Measurements from ENCODE around the gene MXD3. TPM values are rescaled to one million over a fixed set of nuclear protein-coding genes. Genes with fewer than 3 reads are reported as not detected.
"Not testable (repeated sequence)": the region's sequence is repeated elsewhere in the genome, so short reads cannot be mapped to it uniquely, and the experiment has no call there.

Gene MXD3
- total RNA-seq, 4 donors from 2014 or later: 10.8 to 257 (median 21.7) TPM

DNA sequence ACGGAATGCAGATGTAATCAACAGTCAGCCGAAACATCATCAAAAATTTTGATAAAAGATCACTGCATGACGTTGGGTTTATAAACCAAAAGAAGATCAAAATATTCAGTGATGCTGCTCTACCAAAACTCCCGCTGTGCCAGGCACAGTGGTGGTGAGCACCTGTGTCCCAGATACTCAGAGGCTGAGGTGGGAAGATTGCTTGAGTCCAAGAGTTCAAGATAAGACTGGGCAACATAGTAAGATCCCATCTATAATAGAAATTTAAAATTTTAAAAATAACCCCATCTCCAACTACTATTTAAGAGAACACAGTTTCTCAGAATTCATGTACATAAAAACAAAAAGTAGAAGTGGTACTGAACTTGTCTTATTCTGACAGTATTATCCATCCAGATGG is 36.0 kb upstream of the MXD3 start:
- Histone ChIP-seq H3K27ac (no peak overlapping the region), H3K36me3 (peaks cover 0 to 9% (median 2%) of the 10 kb centered on the region in 4 donors), H3K9me3 (no peaks in the 10 kb centered on the region), H3K27me3 (no peaks in the 10 kb centered on the region), H3K4me1 (peaks cover 17 to 37% (median 25%) of the 10 kb centered on the region in 4 donors), H3K4me3 (no peak overlapping the region)
- in situ Hi-C loops (cut with MboI; ENCODE audit: low pct_ligation_motif_present in 1 of 4, low pct_unique_long_range_greater_than_20kb in 1 of 4, low sequenced_read_pairs in 3 of 4): no loop called here
- no peak for TF ChIP-seq EP300 (IDR thresholded peaks at IDR 0.05; ENCODE audit: low read depth)
- no peak for TF ChIP-seq POLR2A (IDR thresholded peaks at IDR 0.05)
- TF ChIP-seq POLR2AphosphoS5 (IDR thresholded peaks at IDR 0.05): no peak
- TF ChIP-seq, protein P1, sequence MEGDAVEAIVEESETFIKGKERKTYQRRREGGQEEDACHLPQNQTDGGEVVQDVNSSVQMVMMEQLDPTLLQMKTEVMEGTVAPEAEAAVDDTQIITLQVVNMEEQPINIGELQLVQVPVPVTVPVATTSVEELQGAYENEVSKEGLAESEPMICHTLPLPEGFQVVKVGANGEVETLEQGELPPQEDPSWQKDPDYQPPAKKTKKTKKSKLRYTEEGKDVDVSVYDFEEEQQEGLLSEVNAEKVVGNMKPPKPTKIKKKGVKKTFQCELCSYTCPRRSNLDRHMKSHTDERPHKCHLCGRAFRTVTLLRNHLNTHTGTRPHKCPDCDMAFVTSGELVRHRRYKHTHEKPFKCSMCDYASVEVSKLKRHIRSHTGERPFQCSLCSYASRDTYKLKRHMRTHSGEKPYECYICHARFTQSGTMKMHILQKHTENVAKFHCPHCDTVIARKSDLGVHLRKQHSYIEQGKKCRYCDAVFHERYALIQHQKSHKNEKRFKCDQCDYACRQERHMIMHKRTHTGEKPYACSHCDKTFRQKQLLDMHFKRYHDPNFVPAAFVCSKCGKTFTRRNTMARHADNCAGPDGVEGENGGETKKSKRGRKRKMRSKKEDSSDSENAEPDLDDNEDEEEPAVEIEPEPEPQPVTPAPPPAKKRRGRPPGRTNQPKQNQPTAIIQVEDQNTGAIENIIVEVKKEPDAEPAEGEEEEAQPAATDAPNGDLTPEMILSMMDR (IDR thresholded peaks at IDR 0.05): no peak
- intact Hi-C loops (cut with DNase I; ENCODE audit: low total_unique reads): no loop called here
- 88 to 96% methylated on average over 4 of the region's 4 CpGs for WGBS, 2 donors (ENCODE audit: low coverage in 1 of 2)
- DNase-seq: no peak

DNA sequence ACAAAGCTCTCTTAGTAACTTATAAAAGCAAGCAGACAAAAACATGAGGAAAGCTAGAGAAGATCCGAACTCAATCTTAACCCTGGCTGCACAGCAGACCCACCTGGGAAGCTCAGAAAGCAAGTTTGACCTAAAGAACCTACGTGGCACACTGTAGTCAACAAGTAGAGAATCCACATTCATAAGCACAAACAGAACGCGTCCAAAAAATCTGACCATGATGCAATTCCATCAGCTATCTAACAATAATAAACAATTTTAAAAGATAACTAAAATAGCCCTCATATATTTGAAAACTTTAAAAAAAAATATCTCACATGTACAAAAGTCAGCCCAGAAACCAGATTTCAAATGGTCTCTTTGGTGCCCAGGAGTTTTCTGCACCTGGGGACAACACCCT is 35.1 kb upstream of the MXD3 start:
- H3K4me1 ChIP-seq: peaks cover 17 to 33% (median 25%) of the 10 kb centered on the region in 4 donors
- intact Hi-C loops (cut with DNase I; ENCODE audit: low total_unique reads): no loop called here
- in situ Hi-C loops (cut with MboI; ENCODE audit: low pct_ligation_motif_present in 1 of 4, low pct_unique_long_range_greater_than_20kb in 1 of 4, low sequenced_read_pairs in 3 of 4): no loop called here

DNA sequence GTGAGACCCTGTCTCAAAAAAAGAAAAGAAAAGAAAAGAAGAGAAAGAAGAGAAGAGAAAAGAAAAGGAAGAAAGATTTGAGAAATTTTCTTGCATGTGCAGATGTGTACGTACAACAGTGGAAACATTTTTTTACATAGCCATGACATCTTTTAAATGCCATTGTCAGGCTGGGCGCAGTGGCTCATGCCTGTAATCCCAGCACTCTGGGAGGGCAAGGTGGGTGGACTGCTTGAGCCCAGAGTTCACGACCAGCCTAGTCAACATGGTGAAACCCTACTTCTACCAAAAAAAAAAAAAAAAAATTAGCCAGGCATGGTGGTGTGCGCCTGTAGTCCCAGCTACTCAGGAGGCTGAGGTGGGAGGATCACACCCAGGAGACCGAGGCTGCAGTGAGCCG is 33.2 kb upstream of the MXD3 start:
- Histone ChIP-seq H3K27me3 (no peaks in the 10 kb centered on the region), H3K4me3 (no peak overlapping the region), H3K36me3 (peaks cover 0 to 22% (median 6%) of the 10 kb centered on the region in 4 donors), H3K27ac (no peak overlapping the region), H3K9me3 (no peaks in the 10 kb centered on the region), H3K4me1 (peaks cover 7 to 22% (median 13%) of the 10 kb centered on the region in 4 donors)
- no peak for DNase-seq
- in situ Hi-C loops (cut with MboI; ENCODE audit: low pct_ligation_motif_present in 1 of 4, low pct_unique_long_range_greater_than_20kb in 1 of 4, low sequenced_read_pairs in 3 of 4) (no loop called here), intact Hi-C loops (cut with DNase I; ENCODE audit: low total_unique reads) (no loop called here)
- 90 to 97% methylated on average over 5 to 6 of the region's 6 CpGs for WGBS, 2 donors (ENCODE audit: low coverage in 1 of 2)
- TF ChIP-seq POLR2AphosphoS5 (IDR thresholded peaks at IDR 0.05) (no peak), EP300 (IDR thresholded peaks at IDR 0.05; ENCODE audit: low read depth) (no peak)
- TF ChIP-seq, protein P1 (IDR thresholded peaks at IDR 0.05): no peak

More for the DNA sequence above, 35.1 kb upstream of the MXD3 start:
- H3K27me3 ChIP-seq: no peaks in the 10 kb centered on the region
- no peak overlapping the region for H3K27ac ChIP-seq
- H3K4me3 ChIP-seq: no peak overlapping the region
- no peak for TF ChIP-seq POLR2A (IDR thresholded peaks at IDR 0.05)
- TF ChIP-seq POLR2AphosphoS5 (IDR thresholded peaks at IDR 0.05): no peak
- TF ChIP-seq, protein P1 (IDR thresholded peaks at IDR 0.05): no peak
- TF ChIP-seq EP300 (IDR thresholded peaks at IDR 0.05; ENCODE audit: low read depth): no peak
- no peaks in the 10 kb centered on the region for H3K9me3 ChIP-seq
- peaks cover 0 to 14% (median 6%) of the 10 kb centered on the region in 4 donors for H3K36me3 ChIP-seq
- WGBS, 2 donors (ENCODE audit: low coverage in 1 of 2): 79 to 92% methylated on average over 2 to 4 of the region's 4 CpGs
- no peak for DNase-seq

DNA sequence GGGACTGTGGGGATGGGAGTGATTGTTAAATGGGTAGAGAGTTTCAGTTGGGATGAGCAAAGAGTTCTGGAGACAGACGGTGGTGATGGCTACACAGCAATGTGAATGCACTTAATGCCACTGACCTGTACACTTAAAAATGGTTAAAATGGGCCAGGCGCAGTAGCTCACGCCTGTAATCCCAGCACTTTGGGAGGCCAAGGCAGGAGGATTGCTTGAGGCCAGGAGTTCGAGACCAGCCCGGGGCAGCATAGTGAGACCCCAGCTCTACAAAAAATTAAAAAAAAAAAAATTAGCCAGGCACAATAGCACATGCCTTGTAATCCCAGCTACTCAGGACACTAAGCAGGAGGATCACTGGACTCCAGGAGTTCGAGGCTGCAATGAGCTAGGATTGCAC is 32.1 kb upstream of the MXD3 start:
- no peak overlapping the region for H3K4me3 ChIP-seq
- peaks cover 0 to 11% (median 5%) of the 10 kb centered on the region in 4 donors for H3K4me1 ChIP-seq
- H3K27ac ChIP-seq: no peak overlapping the region
- H3K27me3 ChIP-seq: no peaks in the 10 kb centered on the region
- DNase-seq: no peak
- TF ChIP-seq, protein P1 (IDR thresholded peaks at IDR 0.05): no peak
- TF ChIP-seq POLR2A (IDR thresholded peaks at IDR 0.05): no peak
- no peak for TF ChIP-seq EP300 (IDR thresholded peaks at IDR 0.05; ENCODE audit: low read depth)
- no peak for TF ChIP-seq POLR2AphosphoS5 (IDR thresholded peaks at IDR 0.05)
- WGBS, 2 donors (ENCODE audit: low coverage in 1 of 2): 98 to 100% methylated on average over 4 to 6 of the region's 6 CpGs
- H3K9me3 ChIP-seq: no peaks in the 10 kb centered on the region
- intact Hi-C loops (cut with DNase I; ENCODE audit: low total_unique reads): no loop called here
- in situ Hi-C loops (cut with MboI; ENCODE audit: low pct_ligation_motif_present in 1 of 4, low pct_unique_long_range_greater_than_20kb in 1 of 4, low sequenced_read_pairs in 3 of 4): no loop called here
- peaks cover 0 to 22% (median 6%) of the 10 kb centered on the region in 4 donors for H3K36me3 ChIP-seq

DNA sequence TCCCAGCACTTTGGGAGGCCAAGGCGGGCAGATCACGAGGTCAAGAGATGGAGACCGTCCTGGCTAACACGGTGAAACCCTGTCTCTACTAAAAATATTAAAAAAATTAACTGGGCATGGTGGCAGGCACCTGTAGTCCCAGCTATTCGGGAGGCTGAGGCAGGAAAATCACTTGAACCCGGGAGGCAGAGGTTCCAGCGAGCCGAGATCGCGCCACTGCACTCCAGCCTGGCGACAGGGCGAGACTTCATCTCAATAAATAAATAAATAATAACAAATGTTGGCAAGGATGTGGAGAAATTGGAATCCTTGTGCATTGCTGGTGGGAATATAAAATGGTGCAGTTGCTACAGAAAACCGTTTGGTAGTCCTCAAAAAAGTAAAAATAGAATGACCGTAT is 31.3 kb upstream of the MXD3 start:
- peaks cover 0 to 22% (median 6%) of the 10 kb centered on the region in 4 donors for H3K36me3 ChIP-seq
- H3K4me3 ChIP-seq; intact Hi-C loops (cut with DNase I; ENCODE audit: low total_unique reads); DNase-seq; H3K9me3 ChIP-seq; H3K27ac ChIP-seq; H3K27me3 ChIP-seq; H3K4me1 ChIP-seq; in situ Hi-C loops (cut with MboI; ENCODE audit: low pct_ligation_motif_present in 1 of 4, low pct_unique_long_range_greater_than_20kb in 1 of 4, low sequenced_read_pairs in 3 of 4): not testable (repeated sequence)
- WGBS, 2 donors (ENCODE audit: low coverage in 1 of 2): 91 to 93% methylated on average over 5 to 14 of the region's 14 CpGs
